ENCODE results near the gene EIF5AL1.
"Not testable (repeated sequence)": the region's sequence is repeated elsewhere in the genome, so short reads cannot be mapped to it uniquely, and the experiment has no call there.

EIF5AL1 gene

DNA sequence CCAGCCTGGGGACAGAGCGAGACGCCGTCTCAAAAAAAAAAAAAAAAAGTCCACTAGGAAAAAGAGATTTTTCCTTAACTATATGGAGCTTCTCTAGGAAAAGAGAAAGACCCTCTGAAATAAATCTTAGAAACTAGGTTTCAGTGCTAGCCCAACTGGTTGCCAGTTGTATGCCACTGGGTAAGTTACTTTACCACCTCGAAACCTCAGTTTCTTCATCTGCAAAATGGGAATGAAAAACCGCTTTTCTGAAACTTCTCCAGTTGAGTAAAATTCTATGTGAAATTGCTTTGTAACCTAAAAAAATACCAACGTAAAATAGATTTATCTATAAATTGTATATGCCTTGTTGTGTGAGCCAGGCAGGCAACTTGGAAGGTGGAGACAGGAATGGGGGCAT, 16.5 kb upstream of the EIF5AL1 start:
- no peaks in the 10 kb centered on the region for H3K9me3 Mint-ChIP-seq
- H3K4me3 Mint-ChIP-seq = no peak overlapping the region
- peaks cover 4% of the 10 kb centered on the region for H3K4me1 Mint-ChIP-seq
- ATAC-seq (no peak), DNase-seq (no peak)
- peaks cover 28% of the 10 kb centered on the region for H3K27me3 Mint-ChIP-seq
- no peak overlapping the region for H3K27ac Mint-ChIP-seq

- Mint-ChIP-seq H3K27me3 (peaks cover 36% of the 10 kb centered on the region), H3K27ac (no peak overlapping the region), H3K9me3 (no peaks in the 10 kb centered on the region), H3K4me1 (peaks cover 4% of the 10 kb centered on the region), H3K4me3 (no peak overlapping the region)
- no peak for ATAC-seq
- no peak for DNase-seq
Measured at GRCh38 chr10:79496896-79497295, 15.4 kb upstream of the EIF5AL1 start.

DNA sequence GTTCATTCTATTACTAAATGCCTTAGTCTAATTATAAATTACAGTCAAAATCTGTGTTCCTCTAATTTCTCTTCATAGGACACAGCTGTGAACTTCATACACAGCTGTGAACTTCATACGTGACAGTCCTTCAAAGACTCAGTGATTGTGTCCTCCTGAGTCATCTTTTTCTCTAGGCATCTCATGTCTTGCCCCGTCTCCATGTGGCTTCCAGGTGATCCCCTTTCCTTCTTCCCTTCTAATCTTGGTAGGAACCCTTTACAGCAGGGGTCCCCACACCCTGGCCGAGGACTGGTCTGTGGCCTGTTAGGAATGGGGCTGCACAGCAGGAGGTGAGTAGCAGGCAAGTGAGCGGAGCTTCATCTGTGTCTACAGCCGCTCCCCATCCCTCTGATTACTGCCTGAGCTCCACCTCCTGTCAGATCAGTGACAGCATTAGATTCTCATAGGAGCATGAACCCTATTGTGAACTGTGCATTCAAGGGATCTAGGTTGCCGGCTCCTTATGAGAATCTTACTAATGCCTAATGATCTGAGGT, 14.0 kb upstream of the EIF5AL1 start:
- peaks cover 49% of the 10 kb centered on the region for H3K27me3 Mint-ChIP-seq
- no peak for DNase-seq
- no peak overlapping the region for H3K4me3 Mint-ChIP-seq
- no peaks in the 10 kb centered on the region for H3K9me3 Mint-ChIP-seq
- H3K27ac Mint-ChIP-seq = no peak overlapping the region
- peaks cover 4% of the 10 kb centered on the region for H3K4me1 Mint-ChIP-seq
- ATAC-seq = no peak

GRCh38 chr10:79502561-79503309, 9.6 kb upstream of the EIF5AL1 start:
- H3K4me1 Mint-ChIP-seq = peaks cover 10% of the 10 kb centered on the region
- ATAC-seq (no peak), DNase-seq (no peak)
- no peak overlapping the region for H3K4me3 Mint-ChIP-seq
- H3K9me3 Mint-ChIP-seq = no peaks in the 10 kb centered on the region
- H3K27ac Mint-ChIP-seq = peak overlapping the region; percentile 51 to 52
- H3K27me3 Mint-ChIP-seq = peaks cover 56% of the 10 kb centered on the region

GRCh38 chr10:79503787-79504186, 8.5 kb upstream of the EIF5AL1 start:
- DNase-seq, H3K4me1 Mint-ChIP-seq, H3K4me3 Mint-ChIP-seq, H3K27ac Mint-ChIP-seq, H3K9me3 Mint-ChIP-seq, ATAC-seq: not testable (repeated sequence)
- H3K27me3 Mint-ChIP-seq = peaks cover 49% of the 10 kb centered on the region

- H3K4me1 Mint-ChIP-seq, H3K27ac Mint-ChIP-seq, DNase-seq, H3K9me3 Mint-ChIP-seq, H3K4me3 Mint-ChIP-seq, ATAC-seq: not testable (repeated sequence)
- peaks cover 49% of the 10 kb centered on the region for H3K27me3 Mint-ChIP-seq
Measured at GRCh38 chr10:79504483-79504882, 7.8 kb upstream of the EIF5AL1 start.

- peak; percentile 7 for ATAC-seq
- DNase-seq, H3K4me3 Mint-ChIP-seq, H3K4me1 Mint-ChIP-seq, H3K9me3 Mint-ChIP-seq: not testable (repeated sequence)
- H3K27ac Mint-ChIP-seq = peak overlapping the region in 1 of 2 donors; percentile 95
- H3K27me3 Mint-ChIP-seq = peaks cover 49% of the 10 kb centered on the region
Measured at GRCh38 chr10:79505328-79505727, 7.0 kb upstream of the EIF5AL1 start.

- peaks cover 49% of the 10 kb centered on the region for H3K27me3 Mint-ChIP-seq
- H3K27ac Mint-ChIP-seq = peak overlapping the region in 1 of 2 donors; percentile 95
- H3K4me3 Mint-ChIP-seq = no peak overlapping the region
- H3K4me1 Mint-ChIP-seq = peaks cover 10% of the 10 kb centered on the region
- DNase-seq (peak in 1 of 2 donors; percentile 40), ATAC-seq (peak; percentile 89)
- no peaks in the 10 kb centered on the region for H3K9me3 Mint-ChIP-seq
Measured at GRCh38 chr10:79505829-79506228, 6.5 kb upstream of the EIF5AL1 start.

- Mint-ChIP-seq H3K4me3 (no peak overlapping the region), H3K4me1 (peaks cover 10% of the 10 kb centered on the region), H3K27ac (no peak overlapping the region), H3K9me3 (no peaks in the 10 kb centered on the region), H3K27me3 (peaks cover 36% of the 10 kb centered on the region)
- DNase-seq (no peak), ATAC-seq (no peak)
Measured at GRCh38 chr10:79507440-79508167, 4.7 kb upstream of the EIF5AL1 start.

- not testable (repeated sequence) for ATAC-seq, H3K27ac Mint-ChIP-seq, H3K4me3 Mint-ChIP-seq, DNase-seq, H3K4me1 Mint-ChIP-seq, H3K9me3 Mint-ChIP-seq
- peaks cover 30% of the 10 kb centered on the region for H3K27me3 Mint-ChIP-seq
Measured at GRCh38 chr10:79508245-79508644, 4.1 kb upstream of the EIF5AL1 start.

DNA sequence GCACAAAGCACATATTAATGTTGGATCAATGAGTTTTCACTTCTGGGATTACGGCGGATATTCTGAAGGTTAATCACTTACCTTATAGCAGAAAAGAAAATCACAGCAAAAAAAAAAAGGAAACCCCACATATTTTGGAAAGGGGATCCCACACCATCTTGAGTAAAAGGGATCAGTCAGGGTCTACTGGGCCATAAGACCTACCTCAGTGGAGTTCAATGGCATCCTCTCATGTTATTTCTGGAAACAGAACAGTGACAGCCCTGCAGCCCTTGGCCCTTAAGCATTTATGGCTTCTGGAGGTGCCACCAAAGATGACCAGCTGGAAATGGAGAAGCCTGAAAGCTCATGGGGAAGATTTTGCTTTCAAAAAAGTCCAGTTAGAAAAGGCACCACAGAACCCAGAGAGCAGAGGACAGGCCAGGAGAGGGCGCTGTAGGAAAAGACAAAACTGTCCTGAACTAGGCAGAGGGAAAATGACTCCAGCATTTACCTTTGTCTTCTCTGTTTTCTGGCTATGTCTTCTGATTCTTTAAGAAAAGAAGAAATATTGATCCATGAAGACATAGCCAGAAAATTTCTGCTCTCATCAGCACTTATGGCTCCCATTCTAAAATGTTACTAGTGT, 2.9 kb upstream of the EIF5AL1 start:
- not testable (repeated sequence) for H3K4me1 Mint-ChIP-seq, H3K4me3 Mint-ChIP-seq, DNase-seq, H3K27ac Mint-ChIP-seq, H3K9me3 Mint-ChIP-seq
- peaks cover 23% of the 10 kb centered on the region for H3K27me3 Mint-ChIP-seq
- peak; percentile 43 for ATAC-seq

- H3K27me3 Mint-ChIP-seq = peaks cover 23% of the 10 kb centered on the region
- H3K9me3 Mint-ChIP-seq, H3K4me1 Mint-ChIP-seq, H3K27ac Mint-ChIP-seq, H3K4me3 Mint-ChIP-seq, DNase-seq, ATAC-seq: not testable (repeated sequence)
Measured at GRCh38 chr10:79509934-79510508, 2.3 kb upstream of the EIF5AL1 start.

DNA sequence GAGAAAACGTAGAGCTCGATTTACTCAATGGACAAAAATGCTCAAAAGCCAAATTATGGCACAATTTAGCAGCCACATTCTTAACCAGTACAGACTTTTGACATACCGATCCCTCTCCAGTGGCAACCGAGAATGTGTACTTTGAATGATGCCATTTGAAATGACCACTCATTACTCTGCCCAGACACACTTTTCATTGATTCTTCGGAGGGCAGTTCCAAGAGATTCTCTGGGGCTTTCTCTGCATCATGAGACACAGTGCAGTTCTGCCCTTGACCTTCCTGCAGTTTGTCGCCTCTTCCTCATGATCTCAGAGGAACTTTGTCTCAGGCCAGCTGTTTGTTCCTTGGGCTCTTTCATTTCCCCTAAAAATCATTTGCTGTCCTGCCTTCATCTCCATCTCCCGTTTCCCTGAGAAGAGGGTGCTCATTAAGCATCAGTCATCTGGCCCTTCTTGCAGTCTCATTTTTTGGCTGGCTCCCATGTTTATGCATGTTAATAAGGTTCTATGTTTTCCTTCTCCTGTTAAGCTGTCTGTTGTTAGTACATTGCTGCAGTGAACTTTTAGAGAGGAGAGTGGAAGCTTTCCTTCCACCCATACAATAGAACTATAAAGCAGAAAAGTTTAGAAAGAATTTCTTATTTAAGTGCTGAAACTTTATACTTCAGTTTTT, 4.3 kb downstream of the EIF5AL1 start:
- not testable (repeated sequence) for H3K4me3 Mint-ChIP-seq, H3K27me3 Mint-ChIP-seq, H3K4me1 Mint-ChIP-seq, H3K27ac Mint-ChIP-seq, H3K9me3 Mint-ChIP-seq, ATAC-seq, DNase-seq

- H3K4me1 Mint-ChIP-seq, H3K4me3 Mint-ChIP-seq, DNase-seq, H3K9me3 Mint-ChIP-seq, H3K27ac Mint-ChIP-seq, ATAC-seq, H3K27me3 Mint-ChIP-seq: not testable (repeated sequence)
Measured at GRCh38 chr10:79517567-79517966, 5.2 kb downstream of the EIF5AL1 start.

- not testable (repeated sequence) for H3K27ac Mint-ChIP-seq, ATAC-seq, H3K4me1 Mint-ChIP-seq, H3K9me3 Mint-ChIP-seq, DNase-seq, H3K27me3 Mint-ChIP-seq, H3K4me3 Mint-ChIP-seq
Measured at GRCh38 chr10:79521751-79522150, 9.4 kb downstream of the EIF5AL1 start.

Data from stimulated activated naive CD8-positive, alpha-beta T cell treated with anti-CD3 and anti-CD28 coated beads, Interleukin-15, amount 100 ng/mL, for 72 hours (primary cell).